Naive B cell (primary cell): ENCODE measurements around the gene PIAS4. TPM values are rescaled to one million over a fixed set of nuclear protein-coding genes. Genes with fewer than 3 reads are reported as not detected.

Experiments
- ATAC-seq, 2 donors: fragments of 150-1000 bp; cut with Tn5 transposase; 2 replicates each; pipeline ENCODE4 v1.10.0; 2021; ENCODE audit warnings: low read depth in 2 of 2, mild to moderate bottlenecking in 2 of 2, moderate library complexity in 2 of 2
- DNase-seq: peaks from one replicate; pipeline ENCODE4 v3.0.0; 2022
- H3K27ac Mint-ChIP-seq, 6 donors: one replicate each; pipeline ENCODE4 v1.8.0; 2020 to 2022; ENCODE audit warnings: mild to moderate bottlenecking in 6 of 6, mixed read lengths in 6 of 6, moderate library complexity in 5 of 6, inconsistent platforms in 2 of 6
- H3K27me3 Mint-ChIP-seq, 3 donors: one replicate each; pipeline ENCODE4 v1.8.0; 2021 to 2022; ENCODE audit warnings: mixed read lengths in 3 of 3, mild to moderate bottlenecking in 1 of 3
- H3K36me3 Mint-ChIP-seq, 2 donors: one replicate each; pipeline ENCODE4 v1.8.0; 2020 to 2022; ENCODE audit warnings: mixed read lengths in 2 of 2, inconsistent platforms in 1 of 2, mild to moderate bottlenecking in 1 of 2
- H3K4me1 Mint-ChIP-seq, 3 donors: one replicate each; pipeline ENCODE4 v1.8.0; 2020 to 2022; ENCODE audit warnings: mixed read lengths in 3 of 3, inconsistent platforms in 1 of 3, mild to moderate bottlenecking in 1 of 3, moderate library complexity in 1 of 3
- H3K4me3 Mint-ChIP-seq, 8 donors: one replicate each; pipeline ENCODE4 v1.8.0; 2020 to 2022; ENCODE audit warnings: mild to moderate bottlenecking in 8 of 8, mixed read lengths in 8 of 8, moderate library complexity in 8 of 8, inconsistent platforms in 2 of 8
- H3K9me3 Mint-ChIP-seq, 7 donors: one replicate each; pipeline ENCODE4 v1.8.0; 2020 to 2022; ENCODE audit warnings: mixed read lengths in 7 of 7, mild to moderate bottlenecking in 5 of 7, inconsistent platforms in 2 of 7, moderate library complexity in 1 of 7
- polyA plus RNA-seq, 6 donors: library from polyadenylated mRNA; unstranded; fragments of 300-500 nt; fragmentation: Illumina TruSeq; gene quantifications; one replicate each; pipeline ENCODE4 v1.2.3, GENCODE V29; 2021; ENCODE audit warnings: low read depth in 6 of 6

Gene PIAS4
- polyA plus RNA-seq, 6 donors from 2014 or later, result 5.1 to 12.1 (median 6.1) TPM

GRCh38 chr19:4042064-4042730 is 34.7 kb downstream of the PIAS4 start:
- Mint-ChIP-seq H3K36me3 (peaks cover 0 to 6% of the 10 kb centered on the region in 2 donors), H3K4me1 (peaks cover 0 to 7% (median 6%) of the 10 kb centered on the region in 3 donors), H3K9me3 (peaks cover 0 to 1% (median 0%) of the 10 kb centered on the region in 7 donors), H3K27ac (peak overlapping the region in 1 of 6 donors; percentile 62), H3K4me3 (no peak overlapping the region), H3K27me3 (no peaks in the 10 kb centered on the region)
- DNase-seq (no peak), ATAC-seq (no peak)

- peaks cover 0 to 1% (median 0%) of the 10 kb centered on the region in 7 donors for H3K9me3 Mint-ChIP-seq
- no peak overlapping the region for H3K27ac Mint-ChIP-seq
- H3K27me3 Mint-ChIP-seq, result no peaks in the 10 kb centered on the region
- ATAC-seq, result no peak
- peaks cover 0 to 6% of the 10 kb centered on the region in 2 donors for H3K36me3 Mint-ChIP-seq
- H3K4me1 Mint-ChIP-seq, result peaks cover 0 to 7% (median 6%) of the 10 kb centered on the region in 3 donors
- H3K4me3 Mint-ChIP-seq, result no peak overlapping the region
- DNase-seq, result no peak
Observed at GRCh38 chr19:4042731-4043082, 35.2 kb downstream of the PIAS4 start.

GRCh38 chr19:4043401-4043800 is 35.9 kb downstream of the PIAS4 start:
- DNase-seq, result no peak
- peak overlapping the region in 1 of 6 donors; percentile 49 for H3K27ac Mint-ChIP-seq
- H3K4me1 Mint-ChIP-seq, result peaks cover 0 to 7% (median 6%) of the 10 kb centered on the region in 3 donors
- H3K9me3 Mint-ChIP-seq, result peaks cover 0 to 1% (median 0%) of the 10 kb centered on the region in 7 donors
- H3K36me3 Mint-ChIP-seq, result peaks cover 0 to 6% of the 10 kb centered on the region in 2 donors
- no peaks in the 10 kb centered on the region for H3K27me3 Mint-ChIP-seq
- ATAC-seq, result no peak
- no peak overlapping the region for H3K4me3 Mint-ChIP-seq

GRCh38 chr19:4043966-4044715 is 36.6 kb downstream of the PIAS4 start:
- Mint-ChIP-seq H3K9me3 (peaks cover 0 to 1% (median 0%) of the 10 kb centered on the region in 7 donors), H3K36me3 (peaks cover 0 to 6% of the 10 kb centered on the region in 2 donors), H3K4me1 (peaks cover 0 to 7% (median 6%) of the 10 kb centered on the region in 3 donors), H3K27me3 (no peaks in the 10 kb centered on the region), H3K27ac (peak overlapping the region in 2 of 6 donors; percentile 41 to 49), H3K4me3 (no peak overlapping the region)
- no peak for ATAC-seq
- no peak for DNase-seq

GRCh38 chr19:4044990-4045465 is 37.5 kb downstream of the PIAS4 start:
- peaks cover 0 to 6% of the 10 kb centered on the region in 2 donors for H3K36me3 Mint-ChIP-seq
- H3K27ac Mint-ChIP-seq, result peak overlapping the region in 1 of 6 donors; percentile 36
- H3K9me3 Mint-ChIP-seq, result peaks cover 0 to under 1% (median 0%) of the 10 kb centered on the region in 7 donors
- no peaks in the 10 kb centered on the region for H3K27me3 Mint-ChIP-seq
- H3K4me3 Mint-ChIP-seq, result no peak overlapping the region
- H3K4me1 Mint-ChIP-seq, result peaks cover 4 to 9% (median 5%) of the 10 kb centered on the region in 3 donors
- DNase-seq, result no peak
- ATAC-seq, result no peak

- Mint-ChIP-seq H3K36me3 (peaks cover 0 to 6% of the 10 kb centered on the region in 2 donors), H3K4me3 (no peak overlapping the region), H3K9me3 (no peaks in the 10 kb centered on the region), H3K4me1 (peaks cover 4 to 15% (median 7%) of the 10 kb centered on the region in 3 donors), H3K27me3 (no peaks in the 10 kb centered on the region), H3K27ac (peak overlapping the region in 2 of 6 donors; percentile 67 to 90)
- DNase-seq (no peak), ATAC-seq (no peak)
Observed at GRCh38 chr19:4045597-4046361, 38.2 kb downstream of the PIAS4 start.

- H3K36me3 Mint-ChIP-seq, result peaks cover 0 to 10% of the 10 kb centered on the region in 2 donors
- no peaks in the 10 kb centered on the region for H3K27me3 Mint-ChIP-seq
- ATAC-seq (no peak), DNase-seq (no peak)
- peaks cover 0 to 2% (median 0%) of the 10 kb centered on the region in 7 donors for H3K9me3 Mint-ChIP-seq
- H3K4me3 Mint-ChIP-seq, result no peak overlapping the region
- H3K27ac Mint-ChIP-seq, result peak overlapping the region in 3 of 6 donors; percentile 67 to 90 (median 82)
- H3K4me1 Mint-ChIP-seq, result peaks cover 8 to 19% (median 11%) of the 10 kb centered on the region in 3 donors
Observed at GRCh38 chr19:4046362-4046691, 38.8 kb downstream of the PIAS4 start.

- no peak overlapping the region for H3K4me3 Mint-ChIP-seq
- peaks cover 0 to 2% (median 0%) of the 10 kb centered on the region in 7 donors for H3K9me3 Mint-ChIP-seq
- DNase-seq (no peak), ATAC-seq (no peak)
- H3K27ac Mint-ChIP-seq, result peak overlapping the region in 1 of 6 donors; percentile 67
- H3K27me3 Mint-ChIP-seq, result no peaks in the 10 kb centered on the region
- peaks cover 10 to 22% (median 13%) of the 10 kb centered on the region in 3 donors for H3K4me1 Mint-ChIP-seq
- H3K36me3 Mint-ChIP-seq, result peaks cover 0 to 13% of the 10 kb centered on the region in 2 donors
Observed at GRCh38 chr19:4046946-4047683, 39.6 kb downstream of the PIAS4 start.

GRCh38 chr19:4049432-4049831 is 41.9 kb downstream of the PIAS4 start:
- Mint-ChIP-seq H3K4me3 (no peak overlapping the region), H3K9me3 (peaks cover 0 to 2% (median 0%) of the 10 kb centered on the region in 7 donors), H3K4me1 (peaks cover 22 to 36% (median 23%) of the 10 kb centered on the region in 3 donors), H3K36me3 (peaks cover 10 to 26% of the 10 kb centered on the region in 2 donors), H3K27ac (peak overlapping the region in 2 of 6 donors; percentile 7 to 20), H3K27me3 (no peaks in the 10 kb centered on the region)
- ATAC-seq, result no peak
- no peak for DNase-seq

GRCh38 chr19:4051175-4052101 is 43.9 kb downstream of the PIAS4 start:
- DNase-seq (no peak), ATAC-seq (no peak)
- H3K9me3 Mint-ChIP-seq, result peaks cover 0 to 2% (median 0%) of the 10 kb centered on the region in 7 donors
- peak overlapping the region in 2 of 8 donors; percentile 9 to 15 for H3K4me3 Mint-ChIP-seq
- H3K36me3 Mint-ChIP-seq, result peaks cover 10 to 23% of the 10 kb centered on the region in 2 donors
- peak overlapping the region in 4 of 6 donors; percentile 47 to 95 (median 83) for H3K27ac Mint-ChIP-seq
- peaks cover 22 to 43% (median 28%) of the 10 kb centered on the region in 3 donors for H3K4me1 Mint-ChIP-seq
- H3K27me3 Mint-ChIP-seq, result no peaks in the 10 kb centered on the region

GRCh38 chr19:4052114-4052992 is 44.8 kb downstream of the PIAS4 start:
- peaks cover 22 to 47% (median 33%) of the 10 kb centered on the region in 3 donors for H3K4me1 Mint-ChIP-seq
- DNase-seq (no peak), ATAC-seq (no peak)
- H3K4me3 Mint-ChIP-seq, result no peak overlapping the region
- no peaks in the 10 kb centered on the region for H3K27me3 Mint-ChIP-seq
- H3K27ac Mint-ChIP-seq, result peak overlapping the region in 1 of 6 donors; percentile 82
- peaks cover 0 to 2% (median 0%) of the 10 kb centered on the region in 7 donors for H3K9me3 Mint-ChIP-seq
- H3K36me3 Mint-ChIP-seq, result peaks cover 10 to 21% of the 10 kb centered on the region in 2 donors
